GM19467 (cell line): ENCODE data around the gene SERPINI1.
"Not testable (repeated sequence)": the region's sequence is repeated elsewhere in the genome, so short reads cannot be mapped to it uniquely, and the experiment has no call there.

Experiments
- ATAC-seq: cut with Tn5 transposase; IDR thresholded peaks from one replicate; pipeline ENCODE4 v1.9.1; 2021; ENCODE audit warnings: mild to moderate bottlenecking, moderate library complexity; ENCODE audit not compliant: unreplicated experiment

Gene SERPINI1

GRCh38 chr3:167783781-167784180 lies 48.3 kb downstream of the SERPINI1 start:
- no peak for ATAC-seq

DNA sequence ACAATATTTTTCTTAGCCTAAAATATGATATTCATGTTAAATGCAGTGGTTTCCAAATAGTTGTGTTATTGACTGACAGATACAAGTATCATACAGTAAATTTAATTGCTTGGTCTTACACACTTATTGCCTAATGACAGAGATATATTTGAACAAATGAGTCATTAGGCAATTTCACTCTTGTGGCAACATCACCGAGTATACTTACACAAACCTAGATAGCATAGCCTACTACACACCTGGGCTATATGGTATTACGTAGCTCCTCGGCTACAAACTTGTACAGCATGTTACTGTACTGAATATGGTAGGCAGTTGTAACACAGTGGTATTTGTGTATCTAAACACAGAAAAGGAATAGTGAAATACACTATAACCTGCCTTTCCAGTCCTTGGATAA lies 50.3 kb downstream of the SERPINI1 start:
- ATAC-seq: no peak

- no peak for ATAC-seq
Measured at GRCh38 chr3:167787440-167787839, 51.9 kb downstream of the SERPINI1 start.

- ATAC-seq: no peak
Measured at GRCh38 chr3:167798443-167798842, 62.9 kb downstream of the SERPINI1 start.

DNA sequence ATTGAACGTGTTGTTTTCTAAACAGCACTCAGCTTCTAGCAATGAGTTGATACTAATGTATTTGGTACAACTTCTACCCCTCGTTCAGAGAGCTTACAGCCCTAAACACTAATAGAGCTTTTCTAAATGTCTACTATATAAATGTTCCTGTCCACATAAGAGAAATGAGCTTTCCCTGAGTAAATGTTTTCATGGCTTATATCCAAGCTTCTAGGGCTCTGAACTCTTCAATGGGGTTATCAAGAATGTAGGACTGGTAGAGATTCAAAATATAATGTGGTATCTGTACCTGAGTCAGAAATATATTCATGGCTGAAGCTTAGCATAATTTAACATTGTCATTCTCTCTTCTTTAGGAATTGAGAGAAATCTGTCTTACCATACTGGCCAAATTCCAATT lies 73.4 kb downstream of the SERPINI1 start:
- ATAC-seq: no peak

DNA sequence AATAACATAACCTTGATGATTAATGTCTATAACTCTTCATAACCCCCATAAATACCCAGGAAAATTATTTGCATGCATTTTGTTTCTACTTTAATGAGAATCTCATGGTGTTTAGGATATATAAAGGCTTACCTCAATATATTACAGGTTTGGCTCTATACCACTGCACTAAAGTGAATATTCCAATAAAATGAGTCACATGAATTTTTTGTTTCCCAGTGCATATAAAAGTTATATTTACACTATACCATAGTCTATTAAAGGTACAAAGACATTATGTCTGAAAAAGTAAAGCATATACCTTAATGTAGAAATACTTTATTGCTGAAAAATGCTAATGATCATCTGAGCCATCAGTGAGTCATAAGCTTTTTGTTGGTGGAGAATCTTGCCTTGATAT lies 74.7 kb downstream of the SERPINI1 start:
- no peak for ATAC-seq

DNA sequence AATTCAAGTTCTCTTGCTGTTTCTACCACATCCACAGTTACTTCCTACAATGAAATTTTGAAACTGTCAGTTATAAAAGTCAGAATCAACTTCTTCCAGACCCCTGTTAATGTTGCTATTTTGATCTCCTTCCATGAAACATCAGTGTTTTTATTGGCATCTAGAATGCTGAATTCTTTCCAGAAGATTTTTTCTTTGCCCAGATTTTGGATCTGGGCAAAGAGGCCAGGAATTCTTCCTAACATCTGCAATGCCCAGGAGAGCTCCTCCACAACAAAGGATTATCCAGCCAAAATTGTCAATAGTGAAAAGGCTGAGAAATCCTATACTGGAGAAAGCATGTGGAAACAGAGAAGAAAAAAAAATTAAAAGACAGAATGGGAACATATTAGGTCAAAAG lies 75.5 kb downstream of the SERPINI1 start:
- no peak for ATAC-seq

DNA sequence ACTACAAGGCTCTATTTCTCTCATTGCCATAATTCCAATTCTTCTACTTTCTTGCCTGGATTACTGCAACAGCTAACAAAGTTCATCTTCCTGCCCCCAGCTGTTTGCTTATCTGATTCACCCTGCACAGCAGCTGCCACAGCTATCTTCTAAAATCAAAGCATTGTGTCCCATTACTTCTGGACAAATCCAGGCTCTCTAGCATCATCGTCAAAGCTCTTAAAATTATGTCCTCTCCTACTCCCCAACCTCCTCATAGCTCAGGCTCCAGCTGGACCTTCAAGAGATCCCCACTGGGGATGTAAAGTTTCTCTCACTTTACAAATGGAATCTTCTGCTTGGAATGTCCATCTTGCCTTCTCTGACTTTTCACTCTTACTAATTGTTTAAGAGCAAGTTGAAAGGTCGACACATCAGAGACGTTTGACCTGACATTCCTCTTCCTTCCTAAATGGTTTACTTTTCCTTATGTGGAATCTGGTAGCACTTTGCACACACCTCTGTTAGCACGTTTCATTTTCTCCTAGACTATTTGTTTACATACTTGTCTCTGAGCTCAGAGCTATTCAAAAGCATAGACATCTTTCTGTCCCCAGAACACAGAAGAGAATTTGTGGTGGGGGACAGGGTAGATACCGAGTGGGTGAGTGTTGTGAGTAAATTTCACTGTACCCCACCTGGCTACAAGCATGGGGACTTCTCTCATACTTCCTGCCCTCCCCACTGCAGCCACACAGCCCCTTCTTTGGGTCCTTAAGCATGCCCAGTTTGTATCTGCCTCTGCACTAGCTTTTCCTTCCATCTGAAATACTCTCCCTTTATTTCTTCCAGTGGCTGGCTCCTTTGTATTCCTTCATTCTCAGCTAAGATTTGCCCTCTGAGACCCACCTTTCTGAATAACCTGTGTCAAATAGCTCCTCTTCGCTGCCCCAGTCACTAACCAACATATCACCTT lies 77.9 kb downstream of the SERPINI1 start:
- ATAC-seq: no peak

DNA sequence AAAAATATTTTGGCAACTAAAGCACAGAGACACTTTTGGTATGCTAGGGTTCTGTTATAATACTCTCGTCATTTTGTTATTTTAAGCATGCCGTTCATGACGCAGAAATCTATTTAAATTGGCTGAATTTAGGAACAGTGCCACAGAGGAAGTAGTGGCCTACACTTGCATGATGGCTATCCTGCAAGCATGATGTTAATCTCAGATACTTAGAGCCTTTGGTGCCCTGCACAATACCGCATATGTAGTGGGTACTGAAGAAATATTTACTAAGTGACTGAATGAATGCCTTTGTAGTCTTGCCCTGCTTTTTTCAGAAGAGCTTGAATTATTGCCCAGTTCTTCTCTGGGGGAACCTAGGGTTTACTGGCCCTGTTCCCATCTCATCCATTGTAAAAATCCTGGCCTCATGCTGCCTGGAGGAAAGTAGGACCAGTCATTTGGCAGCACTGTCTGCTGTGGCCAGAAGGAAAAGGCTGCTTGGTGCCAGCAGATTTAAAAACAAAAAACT lies 79.0 kb downstream of the SERPINI1 start:
- ATAC-seq: no peak

GRCh38 chr3:167816953-167817352 lies 81.4 kb downstream of the SERPINI1 start:
- ATAC-seq: no peak

DNA sequence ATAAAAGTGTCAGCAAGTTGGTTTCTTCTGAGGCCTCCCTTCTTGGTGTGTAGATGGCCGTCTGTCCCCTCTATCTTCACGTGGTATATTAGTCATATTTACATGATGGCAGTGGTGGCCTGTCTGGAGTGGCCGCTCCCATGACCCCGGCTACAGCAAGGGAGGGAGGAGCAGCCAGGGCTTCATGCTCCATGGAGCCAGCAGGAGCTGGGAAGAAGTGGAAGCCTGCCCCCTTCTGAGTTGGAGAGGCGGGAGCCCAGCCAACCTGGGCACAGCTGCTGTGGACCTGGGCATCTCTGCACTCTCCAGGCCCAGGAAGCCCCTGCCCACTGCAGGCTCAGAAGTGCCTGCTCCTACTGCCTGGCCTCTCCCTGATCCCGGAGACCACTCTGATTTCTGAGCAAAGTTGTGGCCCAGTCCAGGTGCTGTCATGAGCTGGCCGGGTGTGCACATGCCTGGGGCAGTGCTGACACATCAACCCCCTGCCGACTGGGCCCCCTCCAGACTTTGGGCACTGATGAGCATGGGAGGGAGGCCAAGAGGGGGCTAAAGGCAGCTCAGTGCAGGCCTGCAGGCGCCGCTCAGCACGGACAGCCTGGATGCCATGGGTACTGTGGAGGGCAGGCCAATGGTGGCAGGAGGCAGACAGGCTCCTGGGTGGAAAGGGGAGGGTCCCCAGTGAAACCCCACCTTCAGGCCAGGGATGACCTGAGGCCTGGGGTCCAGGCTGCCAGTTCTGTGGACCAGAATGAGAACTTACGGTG lies 84.8 kb downstream of the SERPINI1 start:
- ATAC-seq: no peak

- ATAC-seq: no peak
Measured at GRCh38 chr3:167821248-167821805, 85.8 kb downstream of the SERPINI1 start.

DNA sequence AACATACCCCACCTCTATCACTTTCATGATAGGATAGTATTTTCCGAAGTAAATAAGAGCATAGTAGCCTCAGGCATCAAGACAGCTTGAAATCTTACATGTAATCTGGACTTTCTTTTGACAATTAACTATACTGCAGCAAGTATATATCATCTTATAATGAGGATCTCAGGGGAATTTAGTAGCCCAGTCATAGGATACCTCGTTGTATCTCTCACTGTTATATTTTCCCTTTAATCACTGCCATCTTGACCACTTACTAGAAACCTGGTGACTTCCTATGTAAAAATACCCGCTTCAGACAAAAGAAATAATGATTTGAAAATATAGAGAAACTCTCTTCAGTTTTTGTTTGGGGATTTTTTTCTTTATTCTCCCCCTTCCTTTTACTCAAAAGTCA lies 88.2 kb downstream of the SERPINI1 start:
- ATAC-seq: no peak

DNA sequence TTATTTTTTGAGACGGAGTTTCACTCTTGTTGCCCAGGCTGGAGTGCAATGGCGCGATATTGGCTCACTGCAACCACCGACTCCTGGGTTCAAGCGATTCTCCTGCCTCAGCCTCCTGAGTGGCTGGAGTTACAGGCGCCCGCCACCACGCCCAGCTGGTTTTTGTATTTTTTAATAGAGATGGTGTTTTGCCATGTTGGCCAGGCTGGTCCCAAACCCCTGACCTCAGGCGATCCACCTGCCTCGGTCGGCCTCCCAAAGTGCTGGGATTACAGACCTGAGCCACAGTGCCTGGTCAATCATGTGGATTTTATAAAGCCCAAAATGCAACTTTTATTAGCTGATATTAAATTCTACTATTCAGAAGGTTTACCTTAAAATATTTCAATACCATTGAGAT lies 92.1 kb downstream of the SERPINI1 start:
- ATAC-seq: not testable (repeated sequence)

- no peak for ATAC-seq
Measured at GRCh38 chr3:167829071-167829470, 93.5 kb downstream of the SERPINI1 start.

- no peak for ATAC-seq
Measured at GRCh38 chr3:167830007-167830406, 94.5 kb downstream of the SERPINI1 start.

GRCh38 chr3:167835359-167835758 lies 99.8 kb downstream of the SERPINI1 start:
- ATAC-seq: no peak

DNA sequence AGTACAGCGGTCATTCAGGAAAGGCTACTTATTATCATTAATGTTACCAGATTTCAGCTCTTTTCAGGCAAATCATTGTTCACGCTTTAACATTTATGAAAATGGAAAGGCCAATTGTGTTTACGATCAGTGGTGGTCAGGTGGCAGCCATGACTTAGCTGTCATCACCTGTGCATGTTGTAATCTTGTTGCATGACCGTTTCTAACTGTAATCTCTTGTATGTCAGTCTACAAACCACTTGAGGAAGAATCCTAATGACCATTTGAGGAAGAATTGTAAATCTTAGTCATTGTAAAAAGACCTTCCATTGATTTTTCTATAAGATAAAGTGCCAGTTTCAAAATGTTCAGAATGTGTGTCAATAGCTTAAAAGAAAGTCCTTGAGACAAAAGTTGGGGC lies 100.4 kb downstream of the SERPINI1 start:
- ATAC-seq: no peak

GRCh38 chr3:167837466-167837865 lies 101.9 kb downstream of the SERPINI1 start:
- ATAC-seq: no peak

- no peak for ATAC-seq
Measured at GRCh38 chr3:167839460-167840134, 104.1 kb downstream of the SERPINI1 start.

GRCh38 chr3:167840247-167840646 lies 104.7 kb downstream of the SERPINI1 start:
- no peak for ATAC-seq
